ENCODE data around the gene HDGFL3. TPM values are rescaled to one million over a fixed set of nuclear protein-coding genes. Genes with fewer than 3 reads are reported as not detected.

Gene HDGFL3
- total and polyA plus RNA-seq, 2 experiments from 2014 or later, result 68.6 to 135 TPM

DNA sequence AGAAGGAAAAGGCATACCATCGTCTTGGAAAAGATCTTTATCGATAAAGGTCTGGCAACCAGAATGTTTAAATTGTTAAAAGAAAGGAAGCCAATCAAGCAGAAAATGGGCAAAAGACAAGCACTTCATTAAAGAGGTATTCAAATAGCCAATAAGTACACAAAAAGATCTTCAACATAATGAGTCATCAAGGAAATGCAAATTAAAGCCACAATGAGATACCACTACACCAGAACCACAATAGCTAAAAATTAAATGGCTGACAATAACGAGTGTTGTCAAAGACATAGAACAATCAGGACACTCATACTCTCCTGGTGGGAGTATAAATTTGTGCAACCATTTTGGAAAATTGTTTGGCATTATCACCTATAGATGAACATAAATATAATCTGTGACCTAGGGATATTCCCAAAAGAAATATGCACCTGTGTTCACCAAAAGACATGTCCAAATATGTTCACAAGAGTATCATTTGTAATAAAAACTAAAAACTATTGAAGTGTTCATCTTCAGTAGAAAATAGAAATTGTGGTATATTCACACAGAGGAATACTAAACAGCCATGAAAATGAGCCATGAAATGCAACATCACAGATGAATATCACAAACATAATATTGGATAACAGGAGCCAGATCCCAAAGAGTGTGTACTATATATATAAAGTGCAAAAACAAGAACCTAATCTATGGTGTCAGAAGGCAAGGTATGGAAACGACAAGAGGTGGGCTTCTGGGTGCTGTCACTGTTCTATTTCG lies 126.2 kb downstream of the HDGFL3 start (continued):
- no peak for TF ChIP-seq ZNF462 (CRISPR knock-in tag; IDR thresholded peaks at IDR 0.05)
- TF ChIP-seq CREB1 (CRISPR knock-in tag; IDR thresholded peaks at IDR 0.05; ENCODE audit: low read depth), result no peak
- TF ChIP-seq EZH2 (IDR thresholded peaks at IDR 0.05; ENCODE audit: low read depth, unreplicated experiment), result no peak
- TF ChIP-seq ETS1 (IDR thresholded peaks at IDR 0.05), result no peak
- no peak for TF ChIP-seq STAT1 (IDR thresholded peaks at IDR 0.05; ENCODE audit: unreplicated experiment)
- TF ChIP-seq, protein P1, sequence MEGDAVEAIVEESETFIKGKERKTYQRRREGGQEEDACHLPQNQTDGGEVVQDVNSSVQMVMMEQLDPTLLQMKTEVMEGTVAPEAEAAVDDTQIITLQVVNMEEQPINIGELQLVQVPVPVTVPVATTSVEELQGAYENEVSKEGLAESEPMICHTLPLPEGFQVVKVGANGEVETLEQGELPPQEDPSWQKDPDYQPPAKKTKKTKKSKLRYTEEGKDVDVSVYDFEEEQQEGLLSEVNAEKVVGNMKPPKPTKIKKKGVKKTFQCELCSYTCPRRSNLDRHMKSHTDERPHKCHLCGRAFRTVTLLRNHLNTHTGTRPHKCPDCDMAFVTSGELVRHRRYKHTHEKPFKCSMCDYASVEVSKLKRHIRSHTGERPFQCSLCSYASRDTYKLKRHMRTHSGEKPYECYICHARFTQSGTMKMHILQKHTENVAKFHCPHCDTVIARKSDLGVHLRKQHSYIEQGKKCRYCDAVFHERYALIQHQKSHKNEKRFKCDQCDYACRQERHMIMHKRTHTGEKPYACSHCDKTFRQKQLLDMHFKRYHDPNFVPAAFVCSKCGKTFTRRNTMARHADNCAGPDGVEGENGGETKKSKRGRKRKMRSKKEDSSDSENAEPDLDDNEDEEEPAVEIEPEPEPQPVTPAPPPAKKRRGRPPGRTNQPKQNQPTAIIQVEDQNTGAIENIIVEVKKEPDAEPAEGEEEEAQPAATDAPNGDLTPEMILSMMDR (conservative IDR thresholded peaks at IDR 0.05; ENCODE audit: low read depth in 2 of 2), result no peak
